Measurements from ENCODE around the gene APOO.

- TF ChIP-seq POLR2A (IDR thresholded peaks at IDR 0.05) (no peak), CTCF (IDR thresholded peaks at IDR 0.05) (no peak)
These were observed 29.4 kb upstream of the APOO start for GRCh38 chrX:23937100-23937499.

Measured in testis (tissue), 2 donors.